Measurements from ENCODE around the gene NADSYN1.

The NADSYN1 gene

DNA sequence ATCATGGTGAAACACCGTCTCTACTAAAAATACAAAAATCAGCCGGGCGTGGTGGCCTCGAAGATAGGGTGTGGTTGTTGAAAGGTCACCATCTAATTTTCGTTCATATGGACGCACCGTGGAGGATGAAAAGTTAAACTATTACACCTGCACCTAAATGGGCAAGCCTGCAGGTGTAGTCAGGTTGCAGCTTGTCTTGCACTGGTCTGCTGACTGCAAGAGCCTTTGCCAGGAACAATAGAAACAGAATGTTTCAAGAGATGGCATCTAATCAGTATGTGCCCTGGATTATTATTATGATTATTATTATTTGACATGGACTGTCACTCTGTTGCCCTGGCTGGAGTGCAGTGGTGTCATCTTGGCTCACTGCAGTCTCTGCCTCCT, 908 bp downstream of the NADSYN1 start:
- H3K4me1 ChIP-seq (ENCODE audit: insufficient read depth, low read length, severe bottlenecking) = peaks cover 50% of the 10 kb centered on the region
- H4K20me1 ChIP-seq (ENCODE audit: insufficient read depth, low read length) = no peaks in the 10 kb centered on the region
- H3K4me3 ChIP-seq (ENCODE audit: low read depth, low read length, poor library complexity, severe bottlenecking) = peak overlapping the region; percentile 95
- peaks cover 5% of the 10 kb centered on the region; the same call in 1 of the 2 replicates for H3K79me2 ChIP-seq (ENCODE audit: insufficient read depth, low read length)
- peaks cover 10% of the 10 kb centered on the region; the same call in 1 of the 2 replicates for H3F3A ChIP-seq (ENCODE audit: insufficient read depth, low read length)
- no peaks in the 10 kb centered on the region for H3K9me3 ChIP-seq (ENCODE audit: low read length)
- peaks cover 31% of the 10 kb centered on the region for H3K36me3 ChIP-seq (ENCODE audit: insufficient read depth, low read length)
- TF ChIP-seq, protein P1, sequence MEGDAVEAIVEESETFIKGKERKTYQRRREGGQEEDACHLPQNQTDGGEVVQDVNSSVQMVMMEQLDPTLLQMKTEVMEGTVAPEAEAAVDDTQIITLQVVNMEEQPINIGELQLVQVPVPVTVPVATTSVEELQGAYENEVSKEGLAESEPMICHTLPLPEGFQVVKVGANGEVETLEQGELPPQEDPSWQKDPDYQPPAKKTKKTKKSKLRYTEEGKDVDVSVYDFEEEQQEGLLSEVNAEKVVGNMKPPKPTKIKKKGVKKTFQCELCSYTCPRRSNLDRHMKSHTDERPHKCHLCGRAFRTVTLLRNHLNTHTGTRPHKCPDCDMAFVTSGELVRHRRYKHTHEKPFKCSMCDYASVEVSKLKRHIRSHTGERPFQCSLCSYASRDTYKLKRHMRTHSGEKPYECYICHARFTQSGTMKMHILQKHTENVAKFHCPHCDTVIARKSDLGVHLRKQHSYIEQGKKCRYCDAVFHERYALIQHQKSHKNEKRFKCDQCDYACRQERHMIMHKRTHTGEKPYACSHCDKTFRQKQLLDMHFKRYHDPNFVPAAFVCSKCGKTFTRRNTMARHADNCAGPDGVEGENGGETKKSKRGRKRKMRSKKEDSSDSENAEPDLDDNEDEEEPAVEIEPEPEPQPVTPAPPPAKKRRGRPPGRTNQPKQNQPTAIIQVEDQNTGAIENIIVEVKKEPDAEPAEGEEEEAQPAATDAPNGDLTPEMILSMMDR (IDR thresholded peaks at IDR 0.05; ENCODE audit: low read length) = no peak
- no peak for TF ChIP-seq EZH2 (IDR thresholded peaks at IDR 0.05; ENCODE audit: borderline replicate concordance, low read length)
- no peaks in the 10 kb centered on the region for H3K9me2 ChIP-seq (ENCODE audit: low read depth, low read length)
- no peak overlapping the region for H2AFZ ChIP-seq (ENCODE audit: low read length)
- peak overlapping the region; percentile 90 for H3K4me2 ChIP-seq (ENCODE audit: low read length)
- H3K9ac ChIP-seq (ENCODE audit: low read length) = peak overlapping the region; percentile 81
- H3K27me3 ChIP-seq (ENCODE audit: insufficient read depth, low read length) = no peaks in the 10 kb centered on the region
- no peak overlapping the region for H3K27ac ChIP-seq (ENCODE audit: low read depth, low read length, poor library complexity, severe bottlenecking)

DNA sequence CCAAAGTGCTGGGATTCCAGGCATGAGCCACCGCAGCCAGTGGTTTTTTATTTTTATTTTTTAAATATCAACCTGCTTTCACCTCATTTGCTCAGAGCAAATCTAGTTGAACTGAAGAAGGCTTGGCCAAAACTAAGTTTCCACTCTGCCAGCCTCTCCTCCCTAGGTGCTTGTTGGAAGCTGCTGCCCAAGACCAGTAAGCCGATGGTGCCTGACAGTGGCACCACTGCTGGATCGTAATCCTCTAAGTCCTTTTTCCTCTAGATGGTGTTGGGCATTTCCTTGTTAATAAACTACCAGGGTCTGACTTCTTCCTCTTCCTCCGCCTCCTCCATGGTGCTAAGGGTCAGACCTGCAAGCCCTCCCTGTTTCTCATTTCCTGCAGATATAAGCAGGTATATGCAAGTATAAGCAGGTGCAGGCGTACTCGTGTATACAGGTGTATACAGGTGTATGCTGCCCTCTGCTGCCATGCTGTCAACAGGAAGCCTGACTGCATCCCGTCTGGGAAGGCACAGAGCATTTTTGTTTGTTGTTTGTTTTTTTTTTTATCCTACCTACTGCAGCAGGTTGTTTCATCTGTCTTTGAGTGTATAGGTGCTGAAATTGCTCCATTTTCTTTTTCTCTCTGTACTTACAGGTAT, 1.6 kb downstream of the NADSYN1 start:
- Histone ChIP-seq H3K9ac (ENCODE audit: low read length) (no peak overlapping the region), H3K27ac (ENCODE audit: low read depth, low read length, poor library complexity, severe bottlenecking) (no peak overlapping the region), H2AFZ (ENCODE audit: low read length) (no peak overlapping the region), H3K4me1 (ENCODE audit: insufficient read depth, low read length, severe bottlenecking) (peaks cover 43% of the 10 kb centered on the region), H3K9me3 (ENCODE audit: low read length) (no peaks in the 10 kb centered on the region), H4K20me1 (ENCODE audit: insufficient read depth, low read length) (no peaks in the 10 kb centered on the region), H3F3A (ENCODE audit: insufficient read depth, low read length) (peaks cover 10% of the 10 kb centered on the region; the same call in 1 of the 2 replicates), H3K79me2 (ENCODE audit: insufficient read depth, low read length) (no peaks in the 10 kb centered on the region), H3K4me3 (ENCODE audit: low read depth, low read length, poor library complexity, severe bottlenecking) (no peak overlapping the region), H3K4me2 (ENCODE audit: low read length) (peak overlapping the region; percentile 24; the same call in 1 of the 2 replicates), H3K27me3 (ENCODE audit: insufficient read depth, low read length) (no peaks in the 10 kb centered on the region), H3K9me2 (ENCODE audit: low read depth, low read length) (no peaks in the 10 kb centered on the region), H3K36me3 (ENCODE audit: insufficient read depth, low read length) (peaks cover 38% of the 10 kb centered on the region)
- TF ChIP-seq, protein P1 (IDR thresholded peaks at IDR 0.05; ENCODE audit: low read length) = peak; percentile 29; the same call in 1 of the 2 replicates
- no peak for TF ChIP-seq EZH2 (IDR thresholded peaks at IDR 0.05; ENCODE audit: borderline replicate concordance, low read length)

DNA sequence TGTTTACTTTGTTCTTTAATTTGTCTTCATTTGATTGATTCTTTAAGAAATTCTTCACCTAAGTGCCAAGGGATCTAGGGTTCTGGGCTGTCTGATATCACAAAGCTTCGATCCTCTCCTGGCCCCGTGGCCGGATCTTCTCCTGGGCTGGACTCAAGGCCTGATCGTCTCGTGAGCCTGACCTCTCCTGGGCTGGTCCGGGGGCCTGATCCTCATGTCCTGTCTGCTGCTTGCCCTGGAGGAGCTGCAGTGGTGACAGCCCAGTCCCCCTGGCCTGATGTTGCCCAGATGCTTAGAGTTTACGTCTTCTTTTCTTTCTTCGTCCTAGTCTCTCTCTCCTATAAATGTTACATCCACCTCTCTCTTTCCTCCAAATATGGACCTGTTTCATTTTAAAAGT, 3.3 kb downstream of the NADSYN1 start:
- Histone ChIP-seq H3K9me2 (ENCODE audit: low read depth, low read length) (no peaks in the 10 kb centered on the region), H3F3A (ENCODE audit: insufficient read depth, low read length) (peaks cover 4% of the 10 kb centered on the region; the same call in 1 of the 2 replicates), H3K9me3 (ENCODE audit: low read length) (no peaks in the 10 kb centered on the region), H3K4me3 (ENCODE audit: low read depth, low read length, poor library complexity, severe bottlenecking) (no peak overlapping the region), H3K36me3 (ENCODE audit: insufficient read depth, low read length) (peaks cover 50% of the 10 kb centered on the region), H3K4me2 (ENCODE audit: low read length) (no peak overlapping the region), H3K9ac (ENCODE audit: low read length) (no peak overlapping the region), H2AFZ (ENCODE audit: low read length) (no peak overlapping the region), H3K27ac (ENCODE audit: low read depth, low read length, poor library complexity, severe bottlenecking) (no peak overlapping the region), H3K4me1 (ENCODE audit: insufficient read depth, low read length, severe bottlenecking) (peaks cover 26% of the 10 kb centered on the region), H3K79me2 (ENCODE audit: insufficient read depth, low read length) (no peaks in the 10 kb centered on the region), H4K20me1 (ENCODE audit: insufficient read depth, low read length) (no peaks in the 10 kb centered on the region), H3K27me3 (ENCODE audit: insufficient read depth, low read length) (no peaks in the 10 kb centered on the region)
- no peak for TF ChIP-seq EZH2 (IDR thresholded peaks at IDR 0.05; ENCODE audit: borderline replicate concordance, low read length)
- TF ChIP-seq, protein P1 (IDR thresholded peaks at IDR 0.05; ENCODE audit: low read length) = no peak
